Stimulated activated CD8-positive, alpha-beta memory T cell treated with anti-CD3 and anti-CD28 coated beads, Interleukin-4, amount 100 ng/mL, for 48 hours (primary cell): ENCODE data around the gene ERP27.

Source experiments
- DNase-seq: peaks from one replicate; pipeline ENCODE4 v3.0.0-alpha.2; 2020

ERP27 gene

DNA sequence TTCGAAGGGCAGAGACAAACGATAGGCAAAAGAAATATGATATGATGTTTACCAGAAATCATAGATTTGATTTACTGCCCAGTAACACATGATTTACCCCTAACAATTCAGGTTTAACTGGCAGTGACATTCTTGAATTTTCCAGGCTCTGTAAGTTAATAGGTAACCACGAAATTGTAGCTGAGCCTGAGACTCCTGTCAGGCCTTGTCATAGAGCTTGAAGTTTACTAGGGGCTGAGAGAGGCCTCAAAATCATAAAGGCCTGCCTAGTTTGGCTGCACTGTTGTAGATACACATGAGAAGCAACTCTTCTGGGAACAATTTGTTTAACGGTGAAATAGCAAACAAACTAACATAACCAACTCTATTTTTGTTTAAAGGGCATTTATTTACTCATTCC lies 3.3 kb downstream of the ERP27 start:
- no peak for DNase-seq

- DNase-seq: no peak
These were observed 3.8 kb downstream of the ERP27 start for GRCh38 chr12:14934511-14934910.

- no peak for DNase-seq
These were observed 6.4 kb downstream of the ERP27 start for GRCh38 chr12:14931791-14932560.

GRCh38 chr12:14931359-14931758 lies 7.0 kb downstream of the ERP27 start:
- no peak for DNase-seq

DNA sequence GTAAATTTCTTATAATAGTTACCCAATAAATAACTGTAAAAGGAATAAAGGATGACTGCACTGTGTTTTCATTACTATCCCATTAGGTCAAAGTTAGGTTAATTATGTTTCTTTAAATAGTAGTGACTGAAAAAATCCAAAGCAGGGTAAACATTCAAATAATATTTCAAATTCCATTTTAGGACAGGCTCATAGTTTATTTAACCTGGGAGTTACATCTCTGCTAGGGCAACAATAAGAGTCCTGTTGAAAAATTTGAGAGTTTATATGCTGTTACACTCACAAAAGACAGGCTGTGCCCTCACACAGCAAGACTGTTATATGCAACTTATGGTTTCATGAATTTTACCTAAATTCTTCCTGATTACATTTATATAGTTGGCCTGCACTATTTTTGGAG lies 8.0 kb downstream of the ERP27 start:
- DNase-seq: no peak

DNA sequence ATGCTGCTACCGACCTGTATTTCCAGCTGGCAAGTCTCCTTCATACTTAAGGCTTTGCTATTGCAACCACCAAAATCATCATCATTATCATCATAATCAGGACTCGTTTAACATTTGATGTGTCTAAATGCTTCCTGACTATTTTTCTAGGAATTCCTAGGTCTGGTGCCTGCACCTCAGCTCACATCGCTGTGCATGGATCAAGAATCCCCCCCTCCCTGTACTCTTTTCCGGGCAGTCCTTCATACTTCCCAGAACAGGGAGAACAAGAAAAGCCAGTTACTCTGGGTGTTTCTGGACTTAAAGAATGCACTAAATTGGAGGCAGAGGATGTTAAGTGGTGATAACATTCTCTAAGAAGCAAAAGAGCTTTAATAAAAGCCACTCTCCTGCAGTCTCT lies 9.4 kb downstream of the ERP27 start:
- no peak for DNase-seq

- DNase-seq: no peak
These were observed 11.1 kb downstream of the ERP27 start for GRCh38 chr12:14927267-14927666.

GRCh38 chr12:14924541-14924940 lies 13.8 kb downstream of the ERP27 start:
- DNase-seq: no peak

GRCh38 chr12:14923944-14924343 lies 14.4 kb downstream of the ERP27 start:
- no peak for DNase-seq

DNA sequence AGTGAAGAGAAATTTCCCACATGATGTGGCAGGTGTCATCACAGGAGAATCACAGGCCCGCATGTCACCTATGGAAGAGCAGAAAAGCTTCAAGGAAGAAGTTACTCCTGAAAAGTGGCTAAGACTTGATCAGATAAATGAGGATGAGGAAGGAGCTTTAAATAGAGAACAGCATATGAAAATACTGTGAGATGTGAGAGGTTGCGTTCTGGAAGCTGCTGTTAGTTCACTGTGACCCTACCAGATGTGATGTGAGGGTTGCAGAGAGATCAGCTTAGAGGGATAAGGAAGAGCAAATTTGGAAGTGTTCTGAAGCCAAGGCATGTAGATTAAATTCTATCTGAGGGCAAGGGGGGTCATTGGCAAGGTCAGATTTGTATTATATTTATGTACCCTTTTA lies 17.1 kb downstream of the ERP27 start:
- DNase-seq: no peak

DNA sequence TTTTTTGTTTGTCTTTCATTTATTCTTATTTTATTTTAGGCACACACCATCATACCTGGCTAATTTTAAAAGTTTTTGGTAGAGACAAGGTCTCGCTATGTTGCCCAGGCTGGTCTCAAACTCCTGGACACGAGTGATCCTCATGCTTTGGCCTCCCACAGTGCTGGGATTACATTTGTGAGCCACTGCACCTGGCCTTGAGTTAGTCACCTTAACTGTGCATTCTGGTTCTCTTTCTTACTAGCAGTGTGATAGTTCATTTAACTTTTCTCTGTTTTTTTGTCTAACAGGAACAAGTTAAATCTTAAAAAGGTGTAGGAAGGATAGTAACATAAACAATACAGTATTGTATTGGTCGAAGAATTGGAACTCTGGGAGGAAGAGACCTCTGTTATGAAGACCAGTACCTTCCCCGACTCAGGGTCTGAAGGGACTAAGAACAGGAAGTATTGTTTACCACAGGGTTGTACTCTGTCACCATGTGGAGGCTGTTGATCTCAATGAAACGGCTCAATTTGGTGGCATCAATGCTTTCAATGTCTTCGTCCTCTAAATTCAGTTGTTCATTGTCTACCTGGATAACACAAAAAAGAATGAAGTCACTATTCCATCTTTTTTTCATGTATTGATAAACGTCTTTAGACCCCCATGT lies 17.7 kb downstream of the ERP27 start:
- DNase-seq: no peak

- no peak for DNase-seq
These were observed 18.9 kb downstream of the ERP27 start for GRCh38 chr12:14919455-14919854.

GRCh38 chr12:14915736-14916135 lies 22.6 kb downstream of the ERP27 start:
- DNase-seq: no peak

DNA sequence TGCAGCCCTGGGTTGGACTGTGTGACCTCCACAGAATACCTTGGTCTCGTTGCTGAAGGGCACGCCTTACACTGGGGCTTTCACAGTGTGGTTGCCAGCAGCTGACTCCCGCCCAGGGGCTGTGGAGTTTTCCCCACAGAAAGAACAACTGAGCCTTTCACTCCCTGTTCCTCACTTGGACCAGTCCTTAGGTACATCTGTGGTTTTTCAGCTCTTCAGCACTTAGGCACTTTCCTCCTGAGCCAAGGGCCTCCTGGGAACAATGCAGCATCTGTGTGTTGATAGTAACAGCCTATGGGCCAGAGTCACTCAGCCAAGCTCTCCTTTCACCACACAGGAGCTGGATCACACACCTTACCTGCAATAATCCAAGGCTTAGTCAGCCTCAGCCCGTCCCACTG lies 25.0 kb downstream of the ERP27 start:
- no peak for DNase-seq

DNA sequence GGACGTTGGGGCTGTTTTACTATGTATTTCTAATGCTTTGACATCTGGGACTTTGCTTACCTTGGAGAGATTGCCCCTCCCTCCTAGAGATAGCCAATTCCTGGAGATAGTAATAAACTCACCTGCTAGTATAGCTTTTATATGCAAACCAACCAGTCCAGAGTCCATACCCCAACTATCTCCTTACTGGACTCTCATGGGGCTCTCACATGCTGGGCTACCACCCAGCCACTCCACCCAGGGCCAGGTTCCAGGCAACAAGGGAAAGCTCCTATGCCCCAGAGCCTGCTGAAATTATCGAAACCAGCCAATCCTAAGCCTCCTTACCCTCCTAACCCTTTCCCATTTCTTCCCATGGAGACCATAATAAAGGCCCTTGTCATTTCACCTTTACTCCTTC lies 27.2 kb downstream of the ERP27 start:
- DNase-seq: no peak

DNA sequence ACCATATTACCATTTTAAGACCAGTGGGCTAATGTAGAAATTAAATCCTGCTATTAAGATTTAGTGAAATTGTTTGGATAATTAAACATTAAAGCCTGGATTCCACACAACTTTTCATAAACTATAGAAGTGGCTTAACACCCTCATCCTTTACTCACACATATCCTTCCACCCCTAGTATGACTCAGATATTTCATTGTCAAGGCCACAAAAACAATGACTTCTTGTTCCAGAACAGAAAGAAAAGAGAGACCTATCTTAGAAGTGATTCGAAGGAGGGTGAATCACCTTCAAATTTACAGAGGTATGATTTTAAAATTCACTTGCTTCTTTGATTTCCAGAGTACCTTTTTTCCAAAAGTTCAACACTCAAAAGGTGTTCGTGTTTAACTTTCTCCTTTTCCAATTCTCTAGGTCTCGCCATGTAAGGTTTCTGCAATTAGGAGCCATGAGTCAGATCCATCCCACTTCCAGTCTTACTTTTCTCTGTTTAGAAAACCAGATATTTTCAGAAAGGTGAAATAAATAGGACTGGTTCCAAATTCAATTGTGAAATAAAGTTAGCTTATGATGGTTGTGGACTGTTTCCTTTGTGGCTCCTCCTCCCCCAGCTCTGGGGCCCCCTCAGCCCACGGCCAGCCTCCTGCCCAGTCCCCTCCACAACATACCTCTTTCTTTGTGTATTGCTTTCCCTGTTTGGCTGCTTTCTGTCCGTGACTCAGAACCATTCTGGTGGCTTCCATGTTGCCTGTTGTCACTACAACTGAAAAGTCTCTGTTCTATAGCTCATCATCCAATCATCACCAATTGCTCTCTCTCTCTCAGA lies 28.0 kb downstream of the ERP27 start:
- DNase-seq: peak; percentile 65

DNA sequence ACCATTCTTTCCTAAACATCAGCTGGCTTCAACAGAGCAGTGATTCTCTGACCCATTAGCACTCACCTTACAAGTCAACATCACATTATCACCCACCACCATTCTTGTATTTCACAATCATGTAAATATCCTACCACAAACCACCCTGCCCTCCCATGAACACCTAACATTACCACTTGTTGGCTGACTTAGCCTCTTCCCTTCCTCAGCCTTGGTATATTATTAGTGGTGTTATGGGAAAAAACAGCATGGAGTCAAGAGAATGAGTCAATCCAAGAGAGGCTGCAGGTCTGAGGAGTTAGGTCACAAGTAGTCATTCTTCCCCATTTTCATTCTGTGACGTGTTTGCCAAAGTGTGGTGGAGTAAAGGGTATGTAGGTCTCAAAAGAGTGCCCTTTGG lies 30.4 kb downstream of the ERP27 start:
- DNase-seq: no peak

DNA sequence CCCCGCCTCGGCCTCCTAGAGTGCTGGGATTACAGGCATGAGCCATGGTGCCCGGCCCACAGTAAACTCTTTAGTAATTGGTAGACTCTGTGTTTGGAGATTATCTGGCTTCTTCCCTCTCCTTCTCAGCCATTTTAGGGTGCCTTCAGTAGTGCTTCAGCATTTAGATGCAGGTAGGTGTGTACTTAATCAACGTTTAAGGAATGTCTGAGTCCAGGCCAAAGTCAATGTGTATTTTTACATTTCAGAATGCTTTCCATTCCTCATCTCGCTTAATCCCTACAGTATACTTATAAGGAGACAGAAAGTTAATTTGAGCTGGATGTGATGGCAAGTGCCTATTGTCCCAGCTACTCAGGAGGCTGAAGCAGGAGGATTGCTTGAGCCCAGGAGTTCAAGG lies 32.2 kb downstream of the ERP27 start:
- no peak for DNase-seq

DNA sequence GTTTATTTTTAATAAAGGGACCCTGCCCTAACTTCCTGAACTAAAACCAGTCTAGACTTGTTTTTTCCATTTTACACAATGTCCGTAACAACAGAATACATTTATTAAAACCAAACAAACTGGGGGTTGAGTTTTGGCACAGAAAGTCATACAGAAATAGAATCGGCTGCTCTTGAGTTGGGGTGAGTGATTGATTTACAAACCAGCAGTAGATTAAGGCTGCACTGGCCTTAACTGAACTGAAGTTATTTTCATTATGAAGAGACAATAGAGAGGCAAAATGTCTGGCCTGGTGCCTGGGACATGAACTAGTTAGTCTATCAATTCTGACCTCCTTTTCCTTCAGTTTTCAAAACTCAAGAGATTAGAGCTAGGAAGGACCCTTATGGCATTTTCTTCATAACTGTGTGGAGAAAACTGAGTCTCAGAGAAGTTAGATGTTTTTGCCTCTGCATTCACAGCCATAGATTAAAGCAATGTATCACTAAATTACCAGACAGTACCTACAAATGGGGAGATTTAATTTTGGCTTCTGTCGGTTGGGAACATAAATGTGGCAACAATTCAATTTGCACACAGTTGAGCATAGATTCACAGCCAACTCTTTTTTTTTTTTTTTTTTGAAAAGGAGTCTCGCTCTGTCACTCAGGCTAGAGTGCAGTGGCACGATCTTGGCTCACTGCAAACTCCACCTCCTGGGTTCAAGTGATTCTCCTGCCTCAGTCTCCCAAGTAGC lies 32.9 kb downstream of the ERP27 start:
- DNase-seq: no peak

DNA sequence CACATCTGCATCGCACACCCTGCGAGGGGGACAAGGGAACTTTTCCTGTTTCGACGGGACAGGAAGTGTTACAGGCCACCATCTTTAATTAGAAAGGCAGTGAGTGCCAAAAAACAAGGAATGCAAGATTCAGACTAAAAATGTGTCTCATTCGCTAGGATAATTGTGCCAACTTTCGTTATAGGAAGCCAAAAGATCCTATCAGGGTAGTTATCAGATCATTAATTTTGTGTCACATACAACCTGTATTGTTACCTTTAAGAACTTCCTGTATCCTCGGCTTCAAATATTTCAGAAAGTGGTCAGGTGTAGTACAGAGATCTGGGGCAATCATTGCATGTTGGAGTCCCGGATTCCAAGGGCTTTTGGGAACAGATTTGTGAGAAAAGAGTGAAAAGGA lies 33.5 kb downstream of the ERP27 start:
- no peak for DNase-seq

GRCh38 chr12:14903386-14904098 lies 34.8 kb downstream of the ERP27 start:
- no peak for DNase-seq

- DNase-seq: no peak
These were observed 35.9 kb downstream of the ERP27 start for GRCh38 chr12:14902465-14902864.

- no peak for DNase-seq
These were observed 37.1 kb downstream of the ERP27 start for GRCh38 chr12:14901228-14901562.
